Endothelial cell (in vitro differentiated cells): ENCODE data around the gene APBB3. TPM values are rescaled to one million over a fixed set of nuclear protein-coding genes. Genes with fewer than 3 reads are reported as not detected.
"Not testable (repeated sequence)": the region's sequence is repeated elsewhere in the genome, so short reads cannot be mapped to it uniquely, and the experiment has no call there.

Experiments
- DNase-seq: peaks from one replicate; pipeline ENCODE4 v3.0.0; 2021; ENCODE audit warnings: low spot score
- H3K27ac Mint-ChIP-seq: one replicate; pipeline ENCODE4 v1.8.0; 2021; ENCODE audit warnings: mixed read lengths, inconsistent platforms; ENCODE audit not compliant: unreplicated experiment
- H3K27me3 Mint-ChIP-seq: one replicate; pipeline ENCODE4 v1.8.0; 2021; ENCODE audit warnings: mild to moderate bottlenecking, moderate library complexity, mixed read lengths, inconsistent platforms; ENCODE audit not compliant: unreplicated experiment
- H3K36me3 Mint-ChIP-seq: one replicate; pipeline ENCODE4 v1.8.0; 2021; ENCODE audit warnings: mild to moderate bottlenecking, low read depth, mixed read lengths, inconsistent platforms; ENCODE audit not compliant: unreplicated experiment
- H3K4me1 Mint-ChIP-seq: one replicate; pipeline ENCODE4 v1.8.0; 2021; ENCODE audit warnings: mild to moderate bottlenecking, mixed read lengths, inconsistent platforms; ENCODE audit not compliant: unreplicated experiment
- H3K4me3 Mint-ChIP-seq: one replicate; pipeline ENCODE4 v1.8.0; 2021; ENCODE audit warnings: mild to moderate bottlenecking, mixed read lengths, inconsistent platforms; ENCODE audit not compliant: unreplicated experiment
- H3K9me3 Mint-ChIP-seq: one replicate; pipeline ENCODE4 v1.8.0; 2021; ENCODE audit warnings: mixed read lengths, inconsistent platforms; ENCODE audit not compliant: unreplicated experiment
- CTCF ChIP-seq: fragments of 200-600 bp; sonication (generic); IDR thresholded peaks from one replicate; pipeline ENCODE4 v1.5.0; 2021; ENCODE audit warnings: antibody characterized with exemption; ENCODE audit not compliant: unreplicated experiment
- total RNA-seq: library from RNA; stranded (reverse); fragmentation: NEBNext Ultra II Directional; extraction: Animal tissue kit (Norgen Biotek cat#: 25700); gene quantifications from one replicate; pipeline ENCODE4 v1.2.1, GENCODE V29; 2021; ENCODE audit not compliant: unreplicated experiment

The APBB3 gene
- total RNA-seq, 1 donor from 2014 or later: 24.6 TPM

GRCh38 chr5:140590861-140591260 lies 26.5 kb upstream of the APBB3 start:
- Mint-ChIP-seq H3K36me3 (no peaks in the 10 kb centered on the region), H3K4me3 (no peak overlapping the region), H3K27me3 (peaks cover 2% of the 10 kb centered on the region), H3K9me3 (no peaks in the 10 kb centered on the region), H3K4me1 (no peaks in the 10 kb centered on the region), H3K27ac (no peak overlapping the region)
- no peak for DNase-seq
- TF ChIP-seq CTCF: no peak

- Mint-ChIP-seq H3K4me1 (no peaks in the 10 kb centered on the region), H3K9me3 (no peaks in the 10 kb centered on the region), H3K4me3 (no peak overlapping the region), H3K27ac (no peak overlapping the region), H3K36me3 (no peaks in the 10 kb centered on the region), H3K27me3 (no peaks in the 10 kb centered on the region)
- no peak for DNase-seq
- no peak for TF ChIP-seq CTCF
Measured at GRCh38 chr5:140588311-140589070, 24.1 kb upstream of the APBB3 start.

- Mint-ChIP-seq H3K27ac (no peak overlapping the region), H3K4me1 (no peaks in the 10 kb centered on the region), H3K9me3 (no peaks in the 10 kb centered on the region), H3K36me3 (no peaks in the 10 kb centered on the region), H3K4me3 (no peak overlapping the region), H3K27me3 (no peaks in the 10 kb centered on the region)
- no peak for DNase-seq
- no peak for TF ChIP-seq CTCF
Measured at GRCh38 chr5:140587495-140587894, 23.1 kb upstream of the APBB3 start.

GRCh38 chr5:140579188-140579747 lies 14.9 kb upstream of the APBB3 start:
- not testable (repeated sequence) for H3K27me3 Mint-ChIP-seq, H3K36me3 Mint-ChIP-seq, H3K4me3 Mint-ChIP-seq, DNase-seq, H3K4me1 Mint-ChIP-seq, H3K27ac Mint-ChIP-seq, H3K9me3 Mint-ChIP-seq
- peak; percentile 69 for TF ChIP-seq CTCF

- DNase-seq: no peak
- H3K36me3 Mint-ChIP-seq: peaks cover 8% of the 10 kb centered on the region
- H3K9me3 Mint-ChIP-seq: no peaks in the 10 kb centered on the region
- peak overlapping the region; percentile 68 for H3K27ac Mint-ChIP-seq
- peaks cover 6% of the 10 kb centered on the region for H3K4me1 Mint-ChIP-seq
- peaks cover 7% of the 10 kb centered on the region for H3K27me3 Mint-ChIP-seq
- no peak for TF ChIP-seq CTCF
- no peak overlapping the region for H3K4me3 Mint-ChIP-seq
Measured at GRCh38 chr5:140576776-140577201, 12.4 kb upstream of the APBB3 start.
